HepG2 (cell line): Measurements from ENCODE around the gene NCOA3. TPM values are rescaled to one million over a fixed set of nuclear protein-coding genes. Genes with fewer than 3 reads are reported as not detected.
A peak's percentile ranks its signal among the peaks of the same experiment; 100 is the strongest.

ENCODE experiments used
- EED ChIP-seq: sonication (generic); formaldehyde crosslinking; IDR thresholded peaks from 2 replicates; pipeline ENCODE4 v1.5.0; 2020; ENCODE audit warnings: mild to moderate bottlenecking, missing genetic modification reagents
- MEIS2 ChIP-seq: sonication (generic); formaldehyde crosslinking; IDR thresholded peaks from 2 replicates; pipeline ENCODE4 v1.9.0; 2021; ENCODE audit warnings: mild to moderate bottlenecking, missing genetic modification reagents
- RBM39 ChIP-seq: fragments of 200-400 bp; formaldehyde crosslinking; IDR thresholded peaks from one replicate; pipeline ENCODE4 v1.6.1; 2018; ENCODE audit warnings: antibody characterized with exemption, mild to moderate bottlenecking, low read depth, low read length; ENCODE audit not compliant: poor library complexity, severe bottlenecking
- REL ChIP-seq: sonication (generic); formaldehyde crosslinking; conservative IDR thresholded peaks from 2 replicates; pipeline ENCODE4 v1.8.0; 2022; ENCODE audit warnings: mild to moderate bottlenecking, missing genetic modification reagents, moderate library complexity
- RERE ChIP-seq: IDR thresholded peaks from 2 replicates; pipeline ENCODE4 v1.6.1; 2016; ENCODE audit warnings: low read depth, missing genetic modification reagents, missing compliant biosample characterization
- SRY ChIP-seq: sonication (generic); formaldehyde crosslinking; IDR thresholded peaks from 2 replicates; pipeline ENCODE4 v1.8.0; 2022; ENCODE audit warnings: mild to moderate bottlenecking, missing genetic modification reagents
- THAP11 ChIP-seq: IDR thresholded peaks from 2 replicates; pipeline ENCODE4 v1.6.1; 2016; ENCODE audit warnings: missing biosample characterization, missing genetic modification reagents
- ZNF414 ChIP-seq: sonication (generic); formaldehyde crosslinking; IDR thresholded peaks from 2 replicates; pipeline ENCODE4 v1.5.0; 2020; ENCODE audit warnings: missing genetic modification reagents
- ZNF441 ChIP-seq: sonication (generic); formaldehyde crosslinking; IDR thresholded peaks from 2 replicates; pipeline ENCODE4 v1.7.0; 2021; ENCODE audit warnings: missing genetic modification reagents, borderline replicate concordance
- ZNF501 ChIP-seq: sonication (generic); formaldehyde crosslinking; IDR thresholded peaks from 2 replicates; pipeline ENCODE4 v1.5.1; 2020; ENCODE audit warnings: mild to moderate bottlenecking, moderate library complexity, missing genetic modification reagents
- ZNF589 ChIP-seq: sonication (generic); formaldehyde crosslinking; conservative IDR thresholded peaks from 2 replicates; pipeline ENCODE4 v1.8.0; 2022; ENCODE audit warnings: mild to moderate bottlenecking, moderate library complexity, missing genetic modification reagents
- ZNF652 ChIP-seq: IDR thresholded peaks from 2 replicates; pipeline ENCODE4 v1.6.1; 2016; ENCODE audit warnings: low read depth, borderline replicate concordance
- ZNF761 ChIP-seq: sonication (generic); formaldehyde crosslinking; conservative IDR thresholded peaks from 2 replicates; pipeline ENCODE4 v1.4.0; 2020; ENCODE audit warnings: mild to moderate bottlenecking, missing genetic modification reagents
- ZSCAN9 ChIP-seq: IDR thresholded peaks from 2 replicates; pipeline ENCODE4 v1.6.1; 2016; ENCODE audit warnings: borderline replicate concordance
- polyA plus RNA-seq, 8 experiments: library from polyadenylated mRNA; depleted of rRNA in 3 of 8; stranded (reverse) in 7 of 8; unstranded in 1 of 8; fragments of >200 nt; fragmentation: Illumina TruSeq in 4 of 8; extraction: Trizol in 4 of 8; gene quantifications; 2 replicates each; pipeline versions ENCODE4 v1.2.1 to v1.2.3, GENCODE V29; 2011 to 2016; ENCODE audit warnings: low read depth in 4 of 8, missing spikeins in 1 of 8, mixed read lengths in 1 of 8; ENCODE audit not compliant: insufficient read depth in 1 of 8
- total RNA-seq, 5 experiments: library from RNA; depleted of rRNA; stranded (reverse); fragments of >200 nt; fragmentation: Illumina TruSeq; extraction: Trizol; gene quantifications; 2 replicates each; pipeline ENCODE4 v1.2.3, GENCODE V29; 2016; ENCODE audit warnings: low read depth in 1 of 5
- TF ChIP-seq, protein P1 (sequence below): sonication (generic); formaldehyde crosslinking; IDR thresholded peaks from 2 replicates; pipeline ENCODE4 v1.9.0; 2021; ENCODE audit warnings: missing genetic modification reagents, mild to moderate bottlenecking, borderline replicate concordance
- TF ChIP-seq, protein P2 (sequence below): sonication (generic); formaldehyde crosslinking; conservative IDR thresholded peaks from 2 replicates; pipeline ENCODE4 v1.8.0; 2022; ENCODE audit warnings: low read depth, missing genetic modification reagents

NCOA3 gene
- total and polyA plus RNA-seq, 2 of the 13 experiments (the other 11 are each of a cell fraction or from before 2014, with no cell fraction given), result 35.0 to 56.8 TPM

GRCh38 chr20:47501482-47502270 is at the start of gene NCOA3 (continued):
- TF ChIP-seq MEIS2 (CRISPR knock-in tag) (peak; percentile 64; the same call in 1 of the 2 replicates), ZNF589 (CRISPR knock-in tag) (peak; percentile 78; the same call in 1 of the 2 replicates), RBM39 (peak; percentile 74), ZNF441 (CRISPR knock-in tag) (peak; percentile 84), ZNF761 (CRISPR knock-in tag) (peak; percentile 91; the same call in 1 of the 2 replicates), ZNF652 (peak; percentile 72), EED (CRISPR knock-in tag) (no peak; the same call in 1 of the 2 replicates), THAP11 (CRISPR knock-in tag) (peak; percentile 99), ZNF501 (peak; percentile 100), REL (CRISPR knock-in tag) (peak; percentile 62; the same call in 1 of the 2 replicates), RERE (CRISPR knock-in tag) (peak; percentile 75), ZSCAN9 (peak; percentile 96), SRY (CRISPR knock-in tag) (peak; percentile 78; the same call in 1 of the 2 replicates), ZNF414 (CRISPR knock-in tag) (peak; percentile 88)
- TF ChIP-seq, protein P1, sequence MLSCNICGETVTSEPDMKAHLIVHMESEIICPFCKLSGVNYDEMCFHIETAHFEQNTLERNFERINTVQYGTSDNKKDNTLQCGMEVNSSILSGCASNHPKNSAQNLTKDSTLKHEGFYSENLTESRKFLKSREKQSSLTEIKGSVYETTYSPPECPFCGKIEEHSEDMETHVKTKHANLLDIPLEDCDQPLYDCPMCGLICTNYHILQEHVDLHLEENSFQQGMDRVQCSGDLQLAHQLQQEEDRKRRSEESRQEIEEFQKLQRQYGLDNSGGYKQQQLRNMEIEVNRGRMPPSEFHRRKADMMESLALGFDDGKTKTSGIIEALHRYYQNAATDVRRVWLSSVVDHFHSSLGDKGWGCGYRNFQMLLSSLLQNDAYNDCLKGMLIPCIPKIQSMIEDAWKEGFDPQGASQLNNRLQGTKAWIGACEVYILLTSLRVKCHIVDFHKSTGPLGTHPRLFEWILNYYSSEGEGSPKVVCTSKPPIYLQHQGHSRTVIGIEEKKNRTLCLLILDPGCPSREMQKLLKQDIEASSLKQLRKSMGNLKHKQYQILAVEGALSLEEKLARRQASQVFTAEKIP (CRISPR knock-in tag), result 0 out of 2 replicates have a peak, but pooled peaks have one; percentile 21
- TF ChIP-seq, protein P2, sequence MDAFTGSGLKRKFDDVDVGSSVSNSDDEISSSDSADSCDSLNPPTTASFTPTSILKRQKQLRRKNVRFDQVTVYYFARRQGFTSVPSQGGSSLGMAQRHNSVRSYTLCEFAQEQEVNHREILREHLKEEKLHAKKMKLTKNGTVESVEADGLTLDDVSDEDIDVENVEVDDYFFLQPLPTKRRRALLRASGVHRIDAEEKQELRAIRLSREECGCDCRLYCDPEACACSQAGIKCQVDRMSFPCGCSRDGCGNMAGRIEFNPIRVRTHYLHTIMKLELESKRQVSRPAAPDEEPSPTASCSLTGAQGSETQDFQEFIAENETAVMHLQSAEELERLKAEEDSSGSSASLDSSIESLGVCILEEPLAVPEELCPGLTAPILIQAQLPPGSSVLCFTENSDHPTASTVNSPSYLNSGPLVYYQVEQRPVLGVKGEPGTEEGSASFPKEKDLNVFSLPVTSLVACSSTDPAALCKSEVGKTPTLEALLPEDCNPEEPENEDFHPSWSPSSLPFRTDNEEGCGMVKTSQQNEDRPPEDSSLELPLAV (CRISPR knock-in tag), result 0 out of 2 replicates have a peak, but pooled peaks have one; percentile 82
